CD4-positive, alpha-beta T cell treated with Interleukin-6 for 4 hours (primary cell): Measurements from ENCODE around the gene CPTP.
"Not testable (repeated sequence)": the region's sequence is repeated elsewhere in the genome, so short reads cannot be mapped to it uniquely, and the experiment has no call there.

Experiments used
- DNase-seq: peaks from one replicate; pipeline ENCODE4 v3.0.0-alpha.2; 2020; ENCODE audit warnings: mixed read lengths

CPTP gene

DNA sequence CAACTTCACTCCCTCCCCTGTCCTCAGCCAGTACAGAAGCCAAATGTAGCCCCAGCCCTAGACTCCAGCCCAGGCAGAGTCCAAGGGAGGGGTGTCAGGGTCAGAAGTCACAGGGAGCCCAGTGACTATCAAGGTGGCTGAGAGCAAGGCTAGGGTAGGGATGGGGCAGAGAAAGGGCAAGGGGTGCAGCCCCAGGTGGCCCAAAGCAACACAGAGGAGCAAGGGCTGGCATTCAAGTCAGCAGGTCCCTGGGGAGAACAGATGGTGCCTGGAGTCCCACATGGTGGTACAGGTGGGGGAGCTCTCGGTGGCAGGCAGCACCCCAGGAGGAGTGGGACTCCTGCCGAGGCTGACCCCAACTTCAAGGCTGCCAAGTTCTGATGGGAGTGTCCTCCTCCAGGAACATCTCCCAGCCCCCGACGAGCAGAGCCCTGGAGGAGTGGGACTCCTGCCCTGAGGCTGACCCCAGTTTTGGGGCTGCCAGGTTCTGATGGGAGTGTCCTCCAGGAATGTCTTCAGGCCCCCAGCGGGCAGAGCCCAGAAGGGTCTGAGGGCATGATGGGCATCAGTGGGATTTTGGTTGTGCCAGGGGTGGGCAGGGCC is 28.3 kb downstream of the CPTP start:
- no peak for DNase-seq

DNA sequence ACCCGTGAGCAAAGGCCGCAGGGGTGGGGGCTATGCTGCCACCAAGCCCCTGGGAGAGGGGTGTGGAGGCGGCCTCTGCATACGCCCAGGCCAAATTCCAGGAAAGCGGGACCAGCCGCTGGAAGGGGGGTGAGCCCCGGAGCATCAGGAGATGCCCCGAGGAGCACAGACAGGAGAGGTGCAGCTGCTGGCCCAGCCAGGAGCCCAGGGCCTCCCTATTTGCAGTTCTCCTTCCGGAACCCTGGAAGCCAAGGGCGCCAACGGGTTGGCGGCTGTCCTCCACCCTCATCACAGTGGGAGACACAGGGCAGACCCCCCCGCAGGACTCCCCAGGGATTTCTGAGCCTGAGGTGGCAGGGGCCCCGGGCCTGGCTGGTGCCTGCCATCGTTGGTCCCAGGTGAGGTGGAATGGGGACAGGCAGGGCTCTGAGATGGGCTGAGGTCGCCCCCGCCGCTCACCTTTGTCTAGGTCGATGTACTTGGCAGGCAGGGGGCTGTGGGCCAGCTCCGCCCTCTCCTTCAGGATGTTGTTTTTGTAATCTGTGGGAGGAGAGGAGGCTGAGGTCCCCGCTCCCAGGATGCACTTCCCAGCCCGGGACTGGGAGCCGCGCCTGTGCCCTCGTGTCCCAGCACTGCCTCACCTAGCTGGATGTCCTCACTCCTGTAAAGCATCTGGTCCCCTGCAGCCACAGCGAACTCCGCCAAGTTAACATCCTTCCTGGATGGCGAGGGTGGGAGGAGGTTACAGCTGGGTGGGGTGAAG is 29.0 kb downstream of the CPTP start:
- DNase-seq = no peak

DNA sequence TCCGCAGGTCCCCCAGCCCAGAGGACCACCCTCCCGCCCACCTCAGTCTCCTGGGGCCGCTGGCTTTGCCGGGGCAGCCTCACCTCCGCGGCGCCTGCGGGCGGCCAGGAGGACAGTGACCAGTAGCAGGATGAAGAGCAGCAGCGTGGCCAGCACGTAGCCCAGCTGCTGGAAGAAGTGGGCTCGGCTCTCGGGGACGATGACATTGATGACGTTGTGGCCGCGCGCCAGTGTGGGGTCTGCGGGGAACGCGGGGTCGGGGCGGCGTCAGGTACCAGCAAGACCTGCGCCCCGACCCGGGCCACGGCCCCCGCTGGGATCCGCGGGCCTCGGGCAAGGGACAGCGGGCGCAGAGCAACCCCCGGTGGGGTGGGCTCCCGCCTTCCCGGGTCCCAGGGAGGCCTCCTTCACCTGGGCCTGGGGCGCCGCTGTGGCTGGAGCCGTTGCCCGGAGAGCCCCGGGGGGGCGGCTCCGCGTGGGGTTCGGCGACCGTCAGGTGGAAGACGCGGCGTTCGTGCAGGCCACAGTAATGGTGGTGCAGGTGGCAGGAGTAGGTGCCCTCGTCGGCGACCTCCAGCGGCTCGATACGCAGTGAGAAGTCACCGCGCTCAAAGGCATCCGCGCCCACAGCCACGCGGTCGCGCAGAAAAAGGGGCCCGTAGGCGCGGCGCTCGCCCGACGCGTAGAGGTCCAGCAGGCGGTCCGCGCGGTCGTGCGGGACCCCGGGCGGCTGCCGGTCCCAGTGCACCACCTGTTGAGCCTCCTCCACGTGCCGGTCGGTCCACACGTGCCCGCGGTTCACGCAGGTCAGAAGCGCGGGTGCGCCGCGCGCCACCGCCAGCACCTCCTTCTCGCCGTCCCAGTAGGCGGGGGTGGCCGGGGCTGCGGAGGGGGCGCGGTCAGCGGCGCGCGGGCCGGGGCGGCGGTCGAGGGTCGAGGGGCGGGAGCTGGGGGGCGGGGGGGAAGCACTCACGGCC is 30.0 kb downstream of the CPTP start:
- DNase-seq = peak; percentile 42

- DNase-seq = no peak
Measured at GRCh38 chr1:1355416-1355815, 30.8 kb downstream of the CPTP start.

DNA sequence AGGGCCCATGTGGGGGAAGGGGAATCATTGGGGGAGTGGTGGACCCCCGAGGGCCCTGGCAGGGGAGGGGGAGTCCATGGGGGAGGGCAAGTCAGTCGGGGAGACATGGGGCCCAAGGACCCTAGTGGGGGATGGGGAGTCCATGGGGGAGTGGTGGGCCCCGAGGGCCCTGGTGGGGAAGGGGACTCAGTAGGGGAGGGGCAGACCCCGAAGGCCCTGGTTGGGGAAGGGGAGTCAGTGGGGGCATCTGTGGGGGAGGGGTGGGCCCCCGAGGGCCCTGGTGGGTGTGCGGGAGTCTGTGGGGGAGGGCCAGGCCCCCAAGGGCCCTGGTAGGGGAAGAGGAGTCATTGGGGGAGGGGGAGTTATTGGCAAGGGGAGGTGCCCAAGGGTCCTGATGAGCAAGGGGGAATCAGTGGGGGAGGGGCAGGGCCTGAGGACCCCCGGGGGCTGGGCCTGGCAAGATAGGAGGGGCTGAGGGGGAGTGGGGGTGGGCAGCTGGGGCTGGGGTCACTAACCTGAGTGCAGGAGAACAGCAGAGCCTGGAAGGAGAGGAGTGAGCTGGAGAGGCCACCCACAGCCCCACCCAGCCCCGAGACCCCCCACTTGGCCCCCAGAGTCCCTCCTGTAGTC is 31.7 kb downstream of the CPTP start:
- no peak for DNase-seq

DNA sequence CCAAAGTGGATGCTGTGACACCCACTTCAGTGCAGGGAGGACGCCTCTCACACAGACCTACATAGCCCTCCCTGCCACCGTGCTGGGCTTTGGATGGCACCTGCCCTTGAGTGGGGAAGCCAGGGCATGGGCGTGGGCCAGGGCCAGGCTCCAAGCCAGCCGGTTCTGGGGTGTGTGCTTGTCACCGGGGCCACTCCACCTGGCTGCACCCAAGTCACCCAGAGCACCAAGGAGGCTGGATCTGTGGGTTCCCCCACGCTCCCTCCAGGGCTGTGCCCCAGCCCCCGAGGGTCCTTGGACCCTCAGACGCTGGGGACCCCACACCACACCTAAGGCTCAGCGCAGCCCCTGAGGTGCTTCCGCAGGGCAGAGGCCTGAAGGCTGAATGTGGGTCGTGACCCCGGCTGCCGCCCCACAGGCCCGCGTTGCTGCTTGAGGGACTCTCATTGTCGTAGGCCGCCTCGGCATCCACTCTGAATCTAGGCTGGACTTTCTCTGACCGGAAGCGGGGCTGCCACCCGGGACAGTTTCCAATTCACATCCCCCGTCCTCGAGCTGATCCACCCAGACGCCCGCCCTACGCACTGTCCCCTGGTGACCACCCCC is 32.3 kb downstream of the CPTP start:
- no peak for DNase-seq

GRCh38 chr1:1357871-1358432 is 33.4 kb downstream of the CPTP start:
- DNase-seq = no peak

GRCh38 chr1:1358433-1359271 is 34.0 kb downstream of the CPTP start, which contains the start of gene MXRA8:
Gene MXRA8 (minus strand): TSS chr1:1358555. CDS start chr1:1358504, 51 bp downstream.
- DNase-seq = no peak

DNA sequence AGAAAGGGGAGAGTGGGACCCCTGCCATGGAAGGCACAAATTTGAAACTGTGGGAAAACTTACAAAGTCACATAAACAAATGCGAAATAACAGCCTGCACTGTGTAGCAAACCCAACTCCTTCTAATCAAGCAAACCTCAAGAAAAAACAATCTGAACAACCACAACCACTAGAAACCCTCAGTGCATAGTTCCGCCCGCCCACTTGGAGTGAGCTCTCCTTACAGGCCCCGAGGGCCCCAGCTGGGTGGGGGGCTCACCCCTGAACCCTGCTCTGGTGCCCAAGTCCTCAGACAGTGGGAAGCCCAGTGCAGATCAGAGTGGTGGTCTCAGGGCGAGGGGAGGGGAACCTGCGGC is 34.7 kb downstream of the CPTP start:
- DNase-seq = peak; percentile 16

GRCh38 chr1:1359664-1360468 is 35.3 kb downstream of the CPTP start:
- DNase-seq = no peak

DNA sequence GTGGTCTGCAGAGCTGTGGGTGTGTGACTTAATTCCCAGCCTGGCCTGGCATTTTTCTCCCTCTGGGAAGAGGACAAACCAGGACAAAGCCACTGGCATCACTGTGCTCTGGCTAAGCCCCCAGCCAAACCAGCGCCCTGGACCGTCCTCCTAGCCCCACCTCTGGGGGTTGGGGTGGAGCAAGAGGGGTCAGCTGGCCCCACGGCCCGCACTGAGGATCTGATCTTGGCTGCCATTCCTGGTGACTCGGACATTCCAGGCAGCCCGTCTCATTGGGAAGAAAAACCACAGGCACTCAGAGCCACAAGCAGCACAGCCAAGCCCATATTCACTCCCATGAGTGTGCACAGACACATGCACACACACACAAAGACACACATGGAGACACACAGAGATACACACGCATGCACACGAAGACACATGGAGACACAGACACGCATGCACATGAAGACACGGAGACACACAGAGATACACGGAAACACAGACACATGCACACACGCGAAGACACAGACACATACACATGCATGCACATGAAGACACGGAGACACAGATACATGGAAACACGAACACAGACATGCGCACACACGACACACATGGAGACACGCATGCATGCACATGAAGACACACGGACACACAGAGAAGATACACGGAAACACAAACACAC is 36.0 kb downstream of the CPTP start:
- no peak for DNase-seq

GRCh38 chr1:1361233-1361981 is 36.8 kb downstream of the CPTP start:
- no peak for DNase-seq

DNA sequence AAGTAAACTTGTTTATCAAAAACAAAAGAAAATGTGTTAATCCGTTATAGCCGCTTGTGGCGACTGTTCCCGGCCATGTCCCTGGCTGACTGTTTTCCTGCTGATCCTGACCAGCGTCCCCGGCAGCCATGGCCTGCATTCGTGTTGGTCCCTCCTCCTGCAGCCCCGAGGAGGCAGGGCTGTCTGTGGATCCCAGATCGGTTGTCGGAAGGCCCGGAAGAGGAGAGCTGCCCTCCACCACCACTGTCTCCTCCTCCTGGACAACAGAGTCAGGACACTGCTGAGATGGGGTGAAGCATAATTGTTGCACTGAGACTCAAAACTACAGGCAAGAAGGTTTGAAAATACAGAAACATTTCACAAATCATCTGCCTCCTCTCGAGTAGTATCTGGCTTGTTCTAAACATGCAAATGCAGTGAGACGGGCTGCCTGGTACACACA is 37.4 kb downstream of the CPTP start:
- DNase-seq = no peak

- DNase-seq = no peak
Measured at GRCh38 chr1:1364266-1364665, 39.7 kb downstream of the CPTP start.

GRCh38 chr1:1365875-1366698 is 41.5 kb downstream of the CPTP start:
- DNase-seq = no peak

DNA sequence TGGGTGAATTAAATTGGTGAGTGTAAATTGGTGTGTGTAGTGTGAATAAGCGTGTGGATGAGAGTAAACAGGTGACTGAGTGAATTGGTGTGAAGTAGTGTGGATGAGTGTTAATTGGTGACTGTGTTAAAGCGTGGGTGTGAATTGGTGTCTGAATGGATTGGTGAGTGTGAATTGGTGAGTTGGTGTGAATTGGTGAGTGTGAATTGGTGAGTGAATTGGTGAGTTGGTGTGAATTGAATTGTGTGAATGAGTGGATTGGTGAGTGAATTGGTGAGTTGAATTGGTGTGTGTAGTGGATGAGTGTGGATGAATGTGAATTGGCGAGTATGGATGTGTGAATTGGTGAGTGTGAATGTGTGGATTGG is 42.1 kb downstream of the CPTP start:
- DNase-seq = no peak

- no peak for DNase-seq
Measured at GRCh38 chr1:1367315-1367714, 42.7 kb downstream of the CPTP start.

GRCh38 chr1:1370094-1370493 is 45.5 kb downstream of the CPTP start:
- not testable (repeated sequence) for DNase-seq
